HCT116 (cell line): ENCODE data around the gene MIEF2. TPM values are rescaled to one million over a fixed set of nuclear protein-coding genes. Genes with fewer than 3 reads are reported as not detected.
A peak's percentile ranks its signal among the peaks of the same experiment; 100 is the strongest.

Source experiments
- ATAC-seq: fragments of 200-7000 bp; cut with Tn5 transposase; 2 replicates; pipeline ENCODE4 v1.9.1; 2020; ENCODE audit warnings: mild to moderate bottlenecking, moderate library complexity
- BruUV-seq: library from RNA; stranded (reverse); fragments of 400-500 nt; replicated peaks from 2 replicates; lab custom pipeline; 2021; lab: Mats Ljungman, UMichigan
- CTCF ChIA-PET: fragments of 300-600 bp; sonication (Branson Sonifier 250); formaldehyde crosslinking; loops from one replicate; lab custom pipeline; 2021; ENCODE audit warnings: antibody characterized with exemption; lab: Charles Lee
- POLR2A ChIA-PET: fragments of 300-600, 350-600 bp; sonication (Branson Sonifier 250); formaldehyde crosslinking; loops from one replicate; lab custom pipeline; 2021; ENCODE audit warnings: antibody characterized with exemption; lab: Charles Lee
- RAD21 ChIA-PET, 2 experiments: fragments of 300-600 bp; sonication (Branson Sonifier 250); formaldehyde crosslinking; loops; one replicate each; lab custom pipeline; 2023; ENCODE audit warnings: low total read pairs in 2 of 2; ENCODE audit not compliant: uncharacterized antibody in 2 of 2, unreplicated experiment in 2 of 2, low non-redundant PET in 1 of 2; lab: Charles Lee
- DNase-seq: peaks from one replicate; pipeline ENCODE4 v3.0.0-alpha.2; 2010; ENCODE audit warnings: low read depth, low spot score
- H2AFZ ChIP-seq: fragments of 200-600 bp; shearing (Covaris generic), sonication (generic); 2 replicates; pipeline ENCODE4 v1.6.1; 2017; ENCODE audit warnings: low read depth, mixed run types, mixed read lengths, antibody characterized with exemption, low read length; ENCODE audit not compliant: poor library complexity, severe bottlenecking
- H3K27ac ChIP-seq: 2 replicates; pipeline ENCODE4 v1.5.1; 2012; ENCODE audit warnings: low read depth, low read length
- H3K27me3 ChIP-seq: fragments of 200-600 bp; sonication (generic); 2 replicates; pipeline ENCODE4 v1.6.1; 2016; ENCODE audit warnings: mixed run types, low read length, mixed read lengths; ENCODE audit not compliant: insufficient read depth
- H3K36me3 ChIP-seq, 2 experiments: fragments of 200-500 bp in 1 of 2; fragments of 200-600 bp in 1 of 2; sonication (Bioruptor generic) in 1 of 2; sonication (generic) in 1 of 2; 2 replicates each; pipeline versions ENCODE4 v1.5.1 to v1.6.1; 2014 to 2016; ENCODE audit warnings: low read length in 2 of 2, inconsistent platforms in 1 of 2, mixed read lengths in 1 of 2, mixed run types in 1 of 2; ENCODE audit not compliant: insufficient read depth in 2 of 2, control insufficient read depth in 1 of 2
- H3K4me1 ChIP-seq, 2 experiments: fragments of 200-600 bp in 1 of 2; sonication (generic) in 1 of 2; 2 replicates each; pipeline versions ENCODE4 v1.5.1 to v1.6.1; 2012 to 2017; ENCODE audit warnings: low read length in 2 of 2, inconsistent platforms in 1 of 2, mild to moderate bottlenecking in 1 of 2, mixed read lengths in 1 of 2, mixed run types in 1 of 2, moderate library complexity in 1 of 2; ENCODE audit not compliant: insufficient read depth in 2 of 2, control insufficient read depth in 1 of 2
- H3K4me2 ChIP-seq: fragments of 200-600 bp; sonication (generic); 2 replicates; pipeline ENCODE4 v1.6.1; 2017; ENCODE audit warnings: mixed run types, low read length, mixed read lengths
- H3K4me3 ChIP-seq, 2 experiments: fragments of 200-600 bp in 1 of 2; sonication (generic) in 1 of 2; replicated peaks in 1 of 2; 2 replicates each; pipeline ENCODE4 v1.5.1; 2011 to 2016; ENCODE audit warnings: low read length in 2 of 2, control low read depth in 1 of 2, low read depth in 1 of 2, mild to moderate bottlenecking in 1 of 2, mixed read lengths in 1 of 2, mixed run types in 1 of 2
- H3K79me2 ChIP-seq: fragments of 200-600 bp; sonication (generic); 2 replicates; pipeline ENCODE4 v1.6.1; 2017; ENCODE audit warnings: mild to moderate bottlenecking, mixed run types, low read length, moderate library complexity, mixed read lengths; ENCODE audit not compliant: insufficient read depth
- H3K9ac ChIP-seq: fragments of 200-600 bp; sonication (generic); 2 replicates; pipeline ENCODE4 v1.6.1; 2016; ENCODE audit warnings: low read length, mixed read lengths
- H3K9me2 ChIP-seq: fragments of 200-600 bp; sonication (generic), shearing (Covaris generic); 2 replicates; pipeline ENCODE4 v1.6.1; 2017; ENCODE audit warnings: mixed run types, mild to moderate bottlenecking, moderate library complexity; ENCODE audit not compliant: insufficient read depth
- H3K9me3 ChIP-seq, 2 experiments: fragments of 200-500 bp in 1 of 2; fragments of 200-600 bp in 1 of 2; sonication (Bioruptor generic) in 1 of 2; sonication (generic) in 1 of 2; 2 replicates each; pipeline ENCODE4 v1.6.1; 2014 to 2017; ENCODE audit warnings: low read length in 2 of 2, mixed read lengths in 2 of 2, inconsistent platforms in 1 of 2, low read depth in 1 of 2, mild to moderate bottlenecking in 1 of 2, mixed run types in 1 of 2, moderate library complexity in 1 of 2; ENCODE audit not compliant: control insufficient read depth in 1 of 2, insufficient read depth in 1 of 2
- H4K20me1 ChIP-seq: fragments of 200-600 bp; sonication (generic), shearing (Covaris generic); 2 replicates; pipeline ENCODE4 v1.6.1; 2017; ENCODE audit warnings: mixed run types, mild to moderate bottlenecking, moderate library complexity; ENCODE audit not compliant: insufficient read depth
- CBX3 ChIP-seq: IDR thresholded peaks from 2 replicates; pipeline ENCODE4 v1.6.1; 2012; ENCODE audit warnings: low read depth
- CEBPB ChIP-seq: IDR thresholded peaks from 2 replicates; pipeline ENCODE4 v1.6.1; 2012; ENCODE audit warnings: low read depth
- ELF1 ChIP-seq: IDR thresholded peaks from 2 replicates; pipeline ENCODE4 v1.6.1; 2012; ENCODE audit warnings: low read depth, borderline replicate concordance
- EZH2 ChIP-seq: fragments of 200-600 bp; sonication (generic); IDR thresholded peaks from 2 replicates; pipeline ENCODE4 v1.6.1; 2017; ENCODE audit warnings: antibody characterized with exemption, mixed run types
- EZH2phosphoT487 ChIP-seq: fragments of 200-600 bp; IDR thresholded peaks from 2 replicates; pipeline ENCODE4 v1.6.1; 2018; ENCODE audit warnings: antibody characterized with exemption, borderline replicate concordance
- FOSL1 ChIP-seq: IDR thresholded peaks from 2 replicates; pipeline ENCODE4 v1.6.1; 2012; ENCODE audit warnings: low read depth
- JUND ChIP-seq: IDR thresholded peaks from 2 replicates; pipeline ENCODE4 v1.6.1; 2012
- POLR2A ChIP-seq: IDR thresholded peaks from 2 replicates; pipeline ENCODE4 v1.7.0; 2011; ENCODE audit warnings: borderline replicate concordance; ENCODE audit not compliant: insufficient read depth, insufficient read length; ENCODE audit errors: extremely low read depth
- POLR2AphosphoS5 ChIP-seq: IDR thresholded peaks from 2 replicates; pipeline ENCODE4 v1.6.1; 2011; ENCODE audit warnings: mild to moderate bottlenecking, low read depth, low read length, moderate library complexity
- RAD21 ChIP-seq: IDR thresholded peaks from 2 replicates; pipeline ENCODE4 v1.6.1; 2012; ENCODE audit warnings: low read depth, mild to moderate bottlenecking
- TCF7L2 ChIP-seq: IDR thresholded peaks from 2 replicates; pipeline ENCODE4 v1.7.0; 2011; ENCODE audit warnings: borderline replicate concordance, inconsistent platforms; ENCODE audit not compliant: insufficient read depth, insufficient read length; ENCODE audit errors: extremely low read depth
- YY1 ChIP-seq: IDR thresholded peaks from 2 replicates; pipeline ENCODE4 v1.6.1; 2011; ENCODE audit warnings: low read length, low read depth, moderate library complexity, mild to moderate bottlenecking; ENCODE audit not compliant: insufficient replicate concordance; ENCODE audit errors: extremely low read depth
- ZNF274 ChIP-seq: fragments of 200-500 bp; sonication (Bioruptor generic); IDR thresholded peaks from 2 replicates; pipeline ENCODE4 v1.6.1; 2014; ENCODE audit warnings: mild to moderate bottlenecking, low read depth, low read length, inconsistent platforms
- intact Hi-C: fragments of 100-400 bp; cut with micrococcal nuclease; formaldehyde crosslinking; loops from 2 replicates; pipeline ENCODE4 v1.10.0; 2022
- total RNA-seq: library from RNA; stranded (reverse); gene quantifications from one replicate; pipeline ENCODE4 v1.2.1, GENCODE V29; 2021; ENCODE audit not compliant: unreplicated experiment
- TF ChIP-seq, protein P1 (sequence below): IDR thresholded peaks from 2 replicates; pipeline ENCODE4 v1.6.1; 2012
- TF ChIP-seq, protein P2 (sequence below): IDR thresholded peaks from 2 replicates; pipeline ENCODE4 v1.6.1; 2012; ENCODE audit warnings: low read depth

Gene MIEF2
- total RNA-seq, 1 experiment from 2014 or later: 9.3 TPM

DNA sequence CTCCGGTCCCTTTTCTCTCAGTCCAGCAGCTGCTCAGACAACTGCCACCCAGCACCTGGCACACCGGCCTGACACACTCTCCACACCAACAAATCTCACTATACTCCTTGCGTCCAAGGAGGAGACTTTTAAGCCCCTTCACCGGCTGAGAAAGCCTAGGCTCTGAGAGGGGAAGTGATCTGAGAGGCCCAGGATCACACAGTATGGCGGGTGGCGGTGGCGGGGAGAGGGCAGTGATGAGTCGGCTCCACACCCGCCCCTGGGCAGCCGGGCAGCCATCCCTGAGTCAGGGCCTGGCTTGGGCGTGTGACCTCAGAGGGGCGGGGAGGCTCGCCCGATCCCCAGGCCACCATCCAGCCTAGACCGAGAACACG, 2.5 kb upstream of the MIEF2 start:
- Histone ChIP-seq H3K4me1 (peaks cover 33 to 43% of the 10 kb centered on the region in 2 experiments), H3K36me3 (peaks cover 12 to 27% of the 10 kb centered on the region in 2 experiments), H4K20me1 (no peaks in the 10 kb centered on the region), H3K4me2 (peak overlapping the region; percentile 88), H3K4me3 (peak overlapping the region; percentile 87 to 92), H3K9me2 (no peaks in the 10 kb centered on the region), H3K27ac (peak overlapping the region; percentile 96), H3K9ac (peak overlapping the region; percentile 94), H3K79me2 (peaks cover 56% of the 10 kb centered on the region), H2AFZ (no peak overlapping the region)
- RAD21 ChIA-PET: no interaction called here
- ATAC-seq: peak; percentile 54
- DNase-seq: no peak
- intact Hi-C loops: no loop called here
- TF ChIP-seq ELF1 (no peak), ZNF274 (no peak), EZH2 (no peak), POLR2AphosphoS5 (peak; percentile 64; the same call in 1 of the 2 replicates), RAD21 (no peak), YY1 (peak; percentile 53)
- TF ChIP-seq, protein P1, sequence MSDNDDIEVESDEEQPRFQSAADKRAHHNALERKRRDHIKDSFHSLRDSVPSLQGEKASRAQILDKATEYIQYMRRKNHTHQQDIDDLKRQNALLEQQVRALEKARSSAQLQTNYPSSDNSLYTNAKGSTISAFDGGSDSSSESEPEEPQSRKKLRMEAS: peak; percentile 29; the same call in 1 of the 2 replicates
- TF ChIP-seq, all 23 proteins: peak for 3
- POLR2A ChIA-PET: no interaction called here
- H3K27me3 ChIP-seq: no peaks in the 10 kb centered on the region
- CTCF ChIA-PET: no interaction called here
- no peaks in the 10 kb centered on the region for H3K9me3 ChIP-seq
- no TSS peak for BruUV-seq

DNA sequence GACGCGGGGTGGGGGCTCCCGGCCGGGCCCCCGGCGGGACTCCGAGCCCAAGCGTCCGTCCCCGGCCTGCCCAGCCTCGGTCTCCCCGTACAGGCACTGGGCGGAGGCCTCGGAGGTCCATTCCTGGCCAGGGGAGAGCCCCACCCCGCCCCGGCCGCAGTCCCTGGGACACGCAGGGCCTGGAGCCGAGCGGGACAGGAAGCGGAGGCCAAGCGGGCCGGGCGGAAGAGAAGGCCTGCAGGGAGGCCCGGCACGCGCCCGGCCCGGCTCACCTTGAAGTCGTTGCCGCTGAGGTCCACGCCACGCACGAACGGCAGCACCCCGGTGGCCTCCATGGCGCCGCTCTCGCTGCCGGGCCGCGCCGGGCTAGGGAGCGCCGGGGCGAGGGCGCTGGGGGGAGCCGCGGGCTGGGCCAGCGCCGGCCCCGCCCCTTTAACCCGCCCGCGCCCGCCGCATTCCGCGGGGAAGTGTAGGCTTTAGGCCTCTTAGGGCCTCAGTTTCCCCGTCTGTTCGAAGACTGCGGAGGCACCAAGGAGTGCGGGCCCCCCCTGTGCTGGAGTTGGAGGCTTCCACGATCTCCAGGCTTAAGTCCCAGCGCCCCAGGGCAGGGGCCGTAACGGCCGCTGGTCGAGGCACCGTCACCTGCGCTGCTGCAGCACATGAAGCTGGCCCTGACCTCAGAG, 2.0 kb upstream of the MIEF2 start, which contains the start of gene FLII:
Gene FLII (minus strand): TSS at position 383 of the 683 bp plus-strand sequence. CDS start 48 bp downstream, at position 335.
- H3K9me3 ChIP-seq: no peaks in the 10 kb centered on the region
- DNase-seq: no peak
- H4K20me1 ChIP-seq: no peaks in the 10 kb centered on the region
- peak; percentile 49 for ATAC-seq
- peaks cover 12 to 24% of the 10 kb centered on the region in 2 experiments; a peak in 3 of 4 replicates for H3K36me3 ChIP-seq
- H3K27ac ChIP-seq: peak within 1 kb of the TSS; percentile 96
- H3K4me2 ChIP-seq: peak within 1 kb of the TSS; percentile 99
- peak within 1 kb of the TSS; percentile 87 to 92 for H3K4me3 ChIP-seq
- H3K4me1 ChIP-seq: peaks cover 33 to 43% of the 10 kb centered on the region in 2 experiments
- POLR2A ChIA-PET: interaction anchor here (1.0 to 1.8 kb wide), 2 partner anchors 8 to 422 kb away, joined by 3 to 5 read pairs; no protein-coding TSS in a partner anchor
- H3K9ac ChIP-seq: peak within 1 kb of the TSS; percentile 94
- H3K9me2 ChIP-seq: no peaks in the 10 kb centered on the region
- CTCF ChIA-PET: interaction anchor here (0.7 kb wide), 1 partner anchor 41 kb away, joined by 6 read pairs; no protein-coding TSS in a partner anchor
- BruUV-seq: no TSS peak
- intact Hi-C loops: no loop called here
- no peak within 1 kb of the TSS for H2AFZ ChIP-seq
- peaks cover 56% of the 10 kb centered on the region for H3K79me2 ChIP-seq
- RAD21 ChIA-PET: no interaction called here
- no peaks in the 10 kb centered on the region for H3K27me3 ChIP-seq
- no peak for TF ChIP-seq CBX3
- TF ChIP-seq, protein P1: no peak
- TF ChIP-seq POLR2AphosphoS5: peak; percentile 76
- no peak for TF ChIP-seq JUND
- no peak for TF ChIP-seq CEBPB
- TF ChIP-seq POLR2A: no peak
- no peak for TF ChIP-seq EZH2
- peak; percentile 31 for TF ChIP-seq TCF7L2
- no peak for TF ChIP-seq RAD21
- no peak for TF ChIP-seq ZNF274
- no peak for TF ChIP-seq FOSL1
- no peak for TF ChIP-seq EZH2phosphoT487
- TF ChIP-seq, protein P2, sequence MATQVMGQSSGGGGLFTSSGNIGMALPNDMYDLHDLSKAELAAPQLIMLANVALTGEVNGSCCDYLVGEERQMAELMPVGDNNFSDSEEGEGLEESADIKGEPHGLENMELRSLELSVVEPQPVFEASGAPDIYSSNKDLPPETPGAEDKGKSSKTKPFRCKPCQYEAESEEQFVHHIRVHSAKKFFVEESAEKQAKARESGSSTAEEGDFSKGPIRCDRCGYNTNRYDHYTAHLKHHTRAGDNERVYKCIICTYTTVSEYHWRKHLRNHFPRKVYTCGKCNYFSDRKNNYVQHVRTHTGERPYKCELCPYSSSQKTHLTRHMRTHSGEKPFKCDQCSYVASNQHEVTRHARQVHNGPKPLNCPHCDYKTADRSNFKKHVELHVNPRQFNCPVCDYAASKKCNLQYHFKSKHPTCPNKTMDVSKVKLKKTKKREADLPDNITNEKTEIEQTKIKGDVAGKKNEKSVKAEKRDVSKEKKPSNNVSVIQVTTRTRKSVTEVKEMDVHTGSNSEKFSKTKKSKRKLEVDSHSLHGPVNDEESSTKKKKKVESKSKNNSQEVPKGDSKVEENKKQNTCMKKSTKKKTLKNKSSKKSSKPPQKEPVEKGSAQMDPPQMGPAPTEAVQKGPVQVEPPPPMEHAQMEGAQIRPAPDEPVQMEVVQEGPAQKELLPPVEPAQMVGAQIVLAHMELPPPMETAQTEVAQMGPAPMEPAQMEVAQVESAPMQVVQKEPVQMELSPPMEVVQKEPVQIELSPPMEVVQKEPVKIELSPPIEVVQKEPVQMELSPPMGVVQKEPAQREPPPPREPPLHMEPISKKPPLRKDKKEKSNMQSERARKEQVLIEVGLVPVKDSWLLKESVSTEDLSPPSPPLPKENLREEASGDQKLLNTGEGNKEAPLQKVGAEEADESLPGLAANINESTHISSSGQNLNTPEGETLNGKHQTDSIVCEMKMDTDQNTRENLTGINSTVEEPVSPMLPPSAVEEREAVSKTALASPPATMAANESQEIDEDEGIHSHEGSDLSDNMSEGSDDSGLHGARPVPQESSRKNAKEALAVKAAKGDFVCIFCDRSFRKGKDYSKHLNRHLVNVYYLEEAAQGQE: no peak
- no peak for TF ChIP-seq ELF1
